GM03348 (cell line): ENCODE measurements around the gene ZFP36L2.
"Not testable (repeated sequence)": the region's sequence is repeated elsewhere in the genome, so short reads cannot be mapped to it uniquely, and the experiment has no call there.

Source experiments
- DNase-seq: peaks from one replicate; pipeline ENCODE4 v3.0.0; 2012; ENCODE audit warnings: low spot score

Gene ZFP36L2

GRCh38 chr2:43207553-43208300 lies 18.7 kb downstream of the ZFP36L2 start:
- DNase-seq = no peak

GRCh38 chr2:43206602-43207001 lies 19.8 kb downstream of the ZFP36L2 start:
- no peak for DNase-seq

- DNase-seq = no peak
Measured at GRCh38 chr2:43203373-43203772, 23.0 kb downstream of the ZFP36L2 start.

GRCh38 chr2:43202289-43202688 lies 24.1 kb downstream of the ZFP36L2 start:
- DNase-seq = no peak

GRCh38 chr2:43201497-43201896 lies 24.9 kb downstream of the ZFP36L2 start:
- DNase-seq = no peak

GRCh38 chr2:43201016-43201415 lies 25.4 kb downstream of the ZFP36L2 start:
- DNase-seq = no peak

- no peak for DNase-seq
Measured at GRCh38 chr2:43199492-43200488, 26.6 kb downstream of the ZFP36L2 start.

GRCh38 chr2:43198263-43198662 lies 28.1 kb downstream of the ZFP36L2 start:
- DNase-seq = no peak

- no peak for DNase-seq
Measured at GRCh38 chr2:43197588-43197896, 28.9 kb downstream of the ZFP36L2 start.

- no peak for DNase-seq
Measured at GRCh38 chr2:43196768-43197587, 29.4 kb downstream of the ZFP36L2 start.

- DNase-seq = no peak
Measured at GRCh38 chr2:43194121-43194869, 32.1 kb downstream of the ZFP36L2 start.

- DNase-seq = no peak
Measured at GRCh38 chr2:43193652-43194120, 32.7 kb downstream of the ZFP36L2 start.

- no peak for DNase-seq
Measured at GRCh38 chr2:43192744-43193651, 33.4 kb downstream of the ZFP36L2 start.

- no peak for DNase-seq
Measured at GRCh38 chr2:43191947-43192516, 34.4 kb downstream of the ZFP36L2 start.

GRCh38 chr2:43190311-43191052 lies 35.9 kb downstream of the ZFP36L2 start:
- no peak for DNase-seq

GRCh38 chr2:43189861-43190260 lies 36.5 kb downstream of the ZFP36L2 start:
- not testable (repeated sequence) for DNase-seq

- DNase-seq = no peak
Measured at GRCh38 chr2:43188561-43189386, 37.6 kb downstream of the ZFP36L2 start.

- no peak for DNase-seq
Measured at GRCh38 chr2:43186679-43187374, 39.6 kb downstream of the ZFP36L2 start.
